ENCODE data around the gene ZNF225.

The ZNF225 gene

GRCh38 chr19:44066305-44066704, 46.9 kb upstream of the ZNF225 start:
- CTCF ChIA-PET, result interaction anchor here (0.5 kb wide), 1 partner anchor 1069 kb away, joined by 6 read pairs; no protein-coding TSS in a partner anchor
- no peak overlapping the region for H3K27ac ChIP-seq (ENCODE audit: extremely low read depth, low read depth, low read length)
- peaks cover 61 to 80% of the 10 kb centered on the region in 2 experiments for H3K36me3 ChIP-seq (ENCODE audit: control insufficient read depth in 2 of 2, insufficient read depth in 1 of 2, low read length in 2 of 2)
- H3K4me1 ChIP-seq (ENCODE audit: control insufficient read depth, insufficient read depth, low read length), result peaks cover 1% of the 10 kb centered on the region
- TF ChIP-seq SETDB1 (IDR thresholded peaks at IDR 0.05; ENCODE audit: insufficient read length, low read length) (peak; percentile 90), ZNF175 (tag by site-specific recombination; IDR thresholded peaks at IDR 0.05) (no peak), INSM2 (tag by site-specific recombination; IDR thresholded peaks at IDR 0.05) (no peak), TRIM28 (IDR thresholded peaks at IDR 0.05; ENCODE audit: borderline replicate concordance, low read length) (no peak)
- TF ChIP-seq, protein P1, sequence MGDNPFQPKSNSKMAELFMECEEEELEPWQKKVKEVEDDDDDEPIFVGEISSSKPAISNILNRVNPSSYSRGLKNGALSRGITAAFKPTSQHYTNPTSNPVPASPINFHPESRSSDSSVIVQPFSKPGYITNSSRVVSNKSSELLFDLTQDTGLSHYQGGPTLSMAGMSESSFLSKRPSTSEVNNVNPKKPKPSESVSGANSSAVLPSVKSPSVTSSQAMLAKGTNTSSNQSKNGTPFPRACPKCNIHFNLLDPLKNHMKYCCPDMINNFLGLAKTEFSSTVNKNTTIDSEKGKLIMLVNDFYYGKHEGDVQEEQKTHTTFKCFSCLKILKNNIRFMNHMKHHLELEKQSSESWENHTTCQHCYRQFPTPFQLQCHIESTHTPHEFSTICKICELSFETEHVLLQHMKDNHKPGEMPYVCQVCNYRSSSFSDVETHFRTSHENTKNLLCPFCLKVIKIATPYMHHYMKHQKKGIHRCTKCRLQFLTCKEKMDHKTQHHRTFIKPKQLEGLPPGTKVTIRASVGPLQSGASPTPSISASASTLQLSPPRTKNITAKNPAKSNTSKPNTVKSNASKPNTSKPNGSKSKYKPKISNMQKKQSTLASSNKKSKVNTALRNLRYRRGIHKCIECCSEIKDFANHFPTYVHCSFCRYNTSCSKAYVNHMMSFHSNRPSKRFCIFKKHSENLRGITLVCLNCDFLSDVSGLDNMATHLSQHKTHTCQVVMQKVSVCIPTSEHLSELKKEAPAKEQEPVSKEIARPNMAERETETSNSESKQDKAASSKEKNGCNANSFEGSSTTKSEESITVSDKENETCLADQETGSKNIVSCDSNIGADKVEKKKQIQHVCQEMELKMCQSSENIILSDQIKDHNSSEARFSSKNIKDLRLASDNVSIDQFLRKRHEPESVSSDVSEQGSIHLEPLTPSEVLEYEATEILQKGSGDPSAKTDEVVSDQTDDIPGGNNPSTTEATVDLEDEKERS (tag by site-specific recombination; IDR thresholded peaks at IDR 0.05), result 0 out of 2 replicates have a peak, but pooled peaks have one; percentile 40
- POLR2A ChIA-PET, result no interaction called here
- H3K9me3 ChIP-seq (ENCODE audit: control insufficient read depth, insufficient read depth, low read depth, low read length), result peaks cover 37% of the 10 kb centered on the region
- no peak overlapping the region for H3K4me3 ChIP-seq (ENCODE audit: low read depth, low read length)

DNA sequence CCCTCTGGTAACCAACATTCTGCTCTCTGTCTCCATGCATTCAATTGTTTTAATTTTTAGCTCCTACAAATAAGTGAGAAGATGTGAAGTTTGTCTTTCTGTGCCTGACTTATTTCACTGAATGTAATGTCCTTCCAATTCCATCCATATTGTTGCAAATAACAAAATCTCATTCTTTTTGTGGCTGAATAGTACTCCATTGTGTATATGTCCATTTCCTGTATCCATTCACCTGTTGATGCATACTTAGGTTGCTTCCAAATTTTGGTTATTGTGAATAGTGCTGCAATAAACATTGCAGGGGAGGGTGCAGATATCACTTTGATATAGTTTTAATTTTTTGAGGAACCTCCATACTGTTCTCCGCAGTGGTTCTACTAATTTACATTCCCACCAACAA, 43.8 kb upstream of the ZNF225 start:
- peaks cover 13% of the 10 kb centered on the region for H3K4me1 ChIP-seq (ENCODE audit: control insufficient read depth, insufficient read depth, low read length)
- no peak overlapping the region for H3K27ac ChIP-seq (ENCODE audit: extremely low read depth, low read depth, low read length)
- ChIA-PET POLR2A (no interaction called here), CTCF (interaction anchor here (1.6 kb wide), 2 partner anchors 19 to 190 kb away, joined by 3 read pairs; no protein-coding TSS in a partner anchor)
- peaks cover 30 to 61% of the 10 kb centered on the region in 2 experiments for H3K36me3 ChIP-seq (ENCODE audit: control insufficient read depth in 2 of 2, insufficient read depth in 1 of 2, low read length in 2 of 2)
- peak; percentile 80 for TF ChIP-seq ZNF146 (tag by site-specific recombination; IDR thresholded peaks at IDR 0.05)
- TF ChIP-seq, protein P2, sequence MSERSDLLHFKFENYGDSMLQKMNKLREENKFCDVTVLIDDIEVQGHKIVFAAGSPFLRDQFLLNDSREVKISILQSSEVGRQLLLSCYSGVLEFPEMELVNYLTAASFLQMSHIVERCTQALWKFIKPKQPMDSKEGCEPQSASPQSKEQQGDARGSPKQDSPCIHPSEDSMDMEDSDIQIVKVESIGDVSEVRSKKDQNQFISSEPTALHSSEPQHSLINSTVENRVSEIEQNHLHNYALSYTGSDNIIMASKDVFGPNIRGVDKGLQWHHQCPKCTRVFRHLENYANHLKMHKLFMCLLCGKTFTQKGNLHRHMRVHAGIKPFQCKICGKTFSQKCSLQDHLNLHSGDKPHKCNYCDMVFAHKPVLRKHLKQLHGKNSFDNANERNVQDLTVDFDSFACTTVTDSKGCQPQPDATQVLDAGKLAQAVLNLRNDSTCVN (tag by site-specific recombination; optimal IDR thresholded peaks at IDR 0.05), result no peak
- TF ChIP-seq ZNF561 (tag by site-specific recombination; IDR thresholded peaks at IDR 0.05; ENCODE audit: borderline replicate concordance), result no peak
- TF ChIP-seq, protein P3, sequence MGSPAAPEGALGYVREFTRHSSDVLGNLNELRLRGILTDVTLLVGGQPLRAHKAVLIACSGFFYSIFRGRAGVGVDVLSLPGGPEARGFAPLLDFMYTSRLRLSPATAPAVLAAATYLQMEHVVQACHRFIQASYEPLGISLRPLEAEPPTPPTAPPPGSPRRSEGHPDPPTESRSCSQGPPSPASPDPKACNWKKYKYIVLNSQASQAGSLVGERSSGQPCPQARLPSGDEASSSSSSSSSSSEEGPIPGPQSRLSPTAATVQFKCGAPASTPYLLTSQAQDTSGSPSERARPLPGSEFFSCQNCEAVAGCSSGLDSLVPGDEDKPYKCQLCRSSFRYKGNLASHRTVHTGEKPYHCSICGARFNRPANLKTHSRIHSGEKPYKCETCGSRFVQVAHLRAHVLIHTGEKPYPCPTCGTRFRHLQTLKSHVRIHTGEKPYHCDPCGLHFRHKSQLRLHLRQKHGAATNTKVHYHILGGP (tag by site-specific recombination; IDR thresholded peaks at IDR 0.05), result no peak
- 0 out of 2 replicates have a peak, but pooled peaks have one; percentile 62 for TF ChIP-seq SCRT1 (tag by site-specific recombination; IDR thresholded peaks at IDR 0.05; ENCODE audit: borderline replicate concordance)
- TF ChIP-seq SCRT2 (tag by site-specific recombination; IDR thresholded peaks at IDR 0.05), result peak; percentile 92
- no peak for TF ChIP-seq FEZF1 (tag by site-specific recombination; IDR thresholded peaks at IDR 0.05)
- TF ChIP-seq, protein P4, sequence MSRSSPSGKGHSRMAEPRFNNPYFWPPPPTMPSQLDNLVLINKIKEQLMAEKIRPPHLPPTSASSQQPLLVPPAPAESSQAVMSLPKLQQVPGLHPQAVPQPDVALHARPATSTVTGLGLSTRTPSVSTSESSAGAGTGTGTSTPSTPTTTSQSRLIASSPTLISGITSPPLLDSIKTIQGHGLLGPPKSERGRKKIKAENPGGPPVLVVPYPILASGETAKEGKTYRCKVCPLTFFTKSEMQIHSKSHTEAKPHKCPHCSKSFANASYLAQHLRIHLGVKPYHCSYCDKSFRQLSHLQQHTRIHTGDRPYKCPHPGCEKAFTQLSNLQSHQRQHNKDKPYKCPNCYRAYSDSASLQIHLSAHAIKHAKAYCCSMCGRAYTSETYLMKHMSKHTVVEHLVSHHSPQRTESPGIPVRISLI (tag by site-specific recombination; IDR thresholded peaks at IDR 0.05), result no peak
- H3K4me3 ChIP-seq (ENCODE audit: low read depth, low read length), result no peak overlapping the region
- H3K9me3 ChIP-seq (ENCODE audit: control insufficient read depth, insufficient read depth, low read depth, low read length), result peaks cover 37% of the 10 kb centered on the region

Measured in HEK293 (cell line).